Measurements from ENCODE around the gene TAS1R3.

The TAS1R3 gene

DNA sequence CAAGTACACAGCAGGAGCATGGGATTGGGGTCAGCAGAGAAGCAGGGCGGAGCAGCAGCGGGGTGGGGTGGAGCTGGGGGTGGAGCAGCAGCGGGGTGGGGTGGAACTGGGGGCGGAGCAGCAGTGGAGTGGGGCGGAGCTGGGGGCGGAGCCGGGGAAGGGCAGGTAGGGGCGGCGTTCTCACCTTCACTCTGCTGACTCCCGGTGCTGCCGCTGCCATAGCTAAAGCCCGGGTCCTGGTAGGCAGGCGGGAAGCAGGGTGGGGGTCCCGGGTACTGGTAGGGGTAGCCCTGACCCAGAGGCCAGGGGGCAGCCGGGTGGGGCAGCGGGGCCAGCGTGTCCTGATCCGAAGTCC is 6.7 kb downstream of the TAS1R3 start:
- TF ChIP-seq, protein P1, sequence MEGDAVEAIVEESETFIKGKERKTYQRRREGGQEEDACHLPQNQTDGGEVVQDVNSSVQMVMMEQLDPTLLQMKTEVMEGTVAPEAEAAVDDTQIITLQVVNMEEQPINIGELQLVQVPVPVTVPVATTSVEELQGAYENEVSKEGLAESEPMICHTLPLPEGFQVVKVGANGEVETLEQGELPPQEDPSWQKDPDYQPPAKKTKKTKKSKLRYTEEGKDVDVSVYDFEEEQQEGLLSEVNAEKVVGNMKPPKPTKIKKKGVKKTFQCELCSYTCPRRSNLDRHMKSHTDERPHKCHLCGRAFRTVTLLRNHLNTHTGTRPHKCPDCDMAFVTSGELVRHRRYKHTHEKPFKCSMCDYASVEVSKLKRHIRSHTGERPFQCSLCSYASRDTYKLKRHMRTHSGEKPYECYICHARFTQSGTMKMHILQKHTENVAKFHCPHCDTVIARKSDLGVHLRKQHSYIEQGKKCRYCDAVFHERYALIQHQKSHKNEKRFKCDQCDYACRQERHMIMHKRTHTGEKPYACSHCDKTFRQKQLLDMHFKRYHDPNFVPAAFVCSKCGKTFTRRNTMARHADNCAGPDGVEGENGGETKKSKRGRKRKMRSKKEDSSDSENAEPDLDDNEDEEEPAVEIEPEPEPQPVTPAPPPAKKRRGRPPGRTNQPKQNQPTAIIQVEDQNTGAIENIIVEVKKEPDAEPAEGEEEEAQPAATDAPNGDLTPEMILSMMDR (IDR thresholded peaks at IDR 0.05; ENCODE audit: low read depth, low read length) = no peak
- no peak overlapping the region for H3K4me3 ChIP-seq (replicated peaks in 1 of 2; ENCODE audit: low read depth in 2 of 2, low read length in 2 of 2)
- DNase-seq (ENCODE audit: low read depth in 2 of 2) = no peak

- DNase-seq (ENCODE audit: low read depth in 2 of 2) = no peak
- TF ChIP-seq, protein P1 (IDR thresholded peaks at IDR 0.05; ENCODE audit: low read depth, low read length) = no peak
- no peak overlapping the region for H3K4me3 ChIP-seq (replicated peaks in 1 of 2; ENCODE audit: low read depth in 2 of 2, low read length in 2 of 2)
These were observed 7.2 kb downstream of the TAS1R3 start for GRCh38 chr1:1338278-1338677.

- TF ChIP-seq, protein P1 (IDR thresholded peaks at IDR 0.05; ENCODE audit: low read depth, low read length) = no peak
- H3K4me3 ChIP-seq (replicated peaks in 1 of 2; ENCODE audit: low read depth in 2 of 2, low read length in 2 of 2) = no peak overlapping the region
- DNase-seq (ENCODE audit: low read depth in 2 of 2) = no peak
These were observed 9.1 kb downstream of the TAS1R3 start for GRCh38 chr1:1340185-1340584.

DNA sequence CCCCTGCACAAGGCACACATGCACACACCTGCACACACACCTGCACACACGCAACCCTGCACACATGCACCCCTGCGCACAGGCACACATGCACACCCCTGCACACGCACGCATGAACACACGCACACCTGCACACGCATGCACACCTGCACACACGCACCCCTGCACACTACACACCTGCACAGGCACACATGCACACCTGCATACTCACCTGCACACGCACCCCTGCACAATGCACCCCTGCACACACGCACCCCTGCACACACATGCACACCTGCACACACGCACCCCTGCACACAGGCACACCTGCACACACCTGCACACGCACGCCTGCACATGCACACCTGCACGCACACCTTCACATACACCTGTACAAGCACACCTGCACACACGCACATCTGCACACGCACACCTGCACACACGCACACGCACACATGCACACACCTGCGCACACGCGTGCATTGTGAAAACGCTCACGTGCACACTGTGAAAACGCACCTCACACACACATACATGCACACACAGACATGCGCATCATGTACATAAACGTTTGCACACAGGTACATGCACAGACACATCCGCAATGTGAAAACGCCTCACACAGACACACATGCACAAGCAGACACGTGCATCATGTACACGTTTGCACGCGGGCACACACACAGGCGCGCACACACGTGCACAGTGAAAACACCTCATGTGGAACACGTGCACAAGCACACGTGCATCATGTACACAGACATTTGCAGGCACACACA is 9.9 kb downstream of the TAS1R3 start:
- TF ChIP-seq, protein P1 (IDR thresholded peaks at IDR 0.05; ENCODE audit: low read depth, low read length) = no peak
- DNase-seq (ENCODE audit: low read depth in 2 of 2) = no peak
- no peak overlapping the region for H3K4me3 ChIP-seq (replicated peaks in 1 of 2; ENCODE audit: low read depth in 2 of 2, low read length in 2 of 2)

GRCh38 chr1:1341549-1342021 is 10.5 kb downstream of the TAS1R3 start:
- TF ChIP-seq, protein P1 (IDR thresholded peaks at IDR 0.05; ENCODE audit: low read depth, low read length) = no peak
- H3K4me3 ChIP-seq (replicated peaks in 1 of 2; ENCODE audit: low read depth in 2 of 2, low read length in 2 of 2) = no peak overlapping the region
- DNase-seq (ENCODE audit: low read depth in 2 of 2) = no peak

- TF ChIP-seq, protein P1 (IDR thresholded peaks at IDR 0.05; ENCODE audit: low read depth, low read length) = no peak
- DNase-seq (ENCODE audit: low read depth in 2 of 2) = no peak
- H3K4me3 ChIP-seq (replicated peaks in 1 of 2; ENCODE audit: low read depth in 2 of 2, low read length in 2 of 2) = no peak overlapping the region
These were observed 11.0 kb downstream of the TAS1R3 start for GRCh38 chr1:1342061-1342562.
